Activated CD4-positive, alpha-beta T cell treated with anti-CD3 and anti-CD28 coated beads, Interleukin-2, amount 50 U/mL, for 1 hour (primary cell): Measurements from ENCODE around the gene FBXL7.

Experiments used
- DNase-seq: peaks from one replicate; pipeline ENCODE4 v3.0.0-alpha.2; 2020

FBXL7 gene

GRCh38 chr5:15966066-15966640 lies 466.2 kb downstream of the FBXL7 start:
- no peak for DNase-seq

- no peak for DNase-seq
These were observed 466.7 kb downstream of the FBXL7 start for GRCh38 chr5:15966651-15967050.

- DNase-seq = no peak
These were observed 469.0 kb downstream of the FBXL7 start for GRCh38 chr5:15968993-15969392.

- DNase-seq = no peak
These were observed 477.9 kb downstream of the FBXL7 start for GRCh38 chr5:15977851-15978250.

GRCh38 chr5:15980835-15981234 lies 480.9 kb downstream of the FBXL7 start:
- DNase-seq = no peak

- no peak for DNase-seq
These were observed 483.4 kb downstream of the FBXL7 start for GRCh38 chr5:15983392-15983791.
